Right lobe of liver (tissue), 4 donors: ENCODE results near the gene ITPRID2.

ENCODE experiments used
- CTCF ChIP-seq, 4 donors: fragments of 200-600 bp in 3 of 4; fragments of 450-650 bp in 1 of 4; IDR thresholded peaks; one replicate each; pipeline versions ENCODE4 v1.5.1 to v1.8.0; 2016 to 2022; ENCODE audit warnings: antibody characterized with exemption in 4 of 4, mild to moderate bottlenecking in 2 of 4
- POLR2A ChIP-seq: fragments of 450-650 bp; IDR thresholded peaks from one replicate; pipeline ENCODE4 v1.6.1; 2017; ENCODE audit warnings: antibody characterized with exemption, mild to moderate bottlenecking
- donor health status: DM: no; HTN: no; CAD: no.
- donor health status: DM: no; HTN: no; CAD: no.
- donor health status: DM: no; HTN: yes; CAD: no.

DNA sequence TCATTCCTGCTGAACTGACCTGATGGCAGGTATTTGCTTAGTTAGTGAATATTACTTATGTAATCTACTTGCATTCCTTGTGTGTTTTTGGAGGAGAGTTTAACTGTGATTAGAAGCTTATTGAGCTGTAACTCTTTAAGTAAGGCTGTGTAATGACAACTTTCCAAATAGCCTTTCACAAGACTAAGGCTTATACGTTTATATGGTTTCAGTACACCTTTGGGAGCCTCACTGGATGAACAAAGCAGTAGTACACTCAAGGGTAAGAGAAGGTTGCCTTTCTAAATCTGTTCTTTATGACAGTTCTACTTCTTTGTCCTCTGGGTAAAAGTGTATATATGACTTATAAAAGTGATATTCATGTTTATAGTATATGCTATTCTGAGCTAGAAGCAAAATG lies 4.3 kb downstream of the ITPRID2 start:
- TF ChIP-seq CTCF (IDR thresholded peaks at IDR 0.05): no peak
- no peak for TF ChIP-seq POLR2A
